ENCODE results near the gene TIAM2. TPM values are rescaled to one million over a fixed set of nuclear protein-coding genes. Genes with fewer than 3 reads are reported as not detected.

TIAM2 gene
- total and polyA plus RNA-seq, 10 of the 15 experiments (the other 5 are each of a cell fraction or from before 2014, with no cell fraction given), result 1.1 to 10.5 (median 2.3) TPM

GRCh38 chr6:155100087-155100486, 105.0 kb downstream of the TIAM2 start:
- H3K36me3 ChIP-seq (ENCODE audit: control insufficient read depth in 2 of 2, insufficient read depth in 2 of 2, low read length in 1 of 2), result no peaks in the 10 kb centered on the region
- no peak overlapping the region for H3K4me3 ChIP-seq
- no peaks in the 10 kb centered on the region for H3K79me2 ChIP-seq (ENCODE audit: control insufficient read depth, insufficient read depth, low read length)
- H4K20me1 ChIP-seq (ENCODE audit: control insufficient read depth, insufficient read depth), result no peaks in the 10 kb centered on the region
- SMC1A ChIA-PET (ENCODE audit: uncharacterized antibody, unreplicated experiment), result no interaction called here
- no peaks in the 10 kb centered on the region for H3K4me1 ChIP-seq (ENCODE audit: control insufficient read depth, insufficient read depth, low read length)
- in situ Hi-C loops (cut with MboI), result no loop called here
- CTCF ChIA-PET, result no interaction called here
- FAIRE-seq (no peak), ATAC-seq (no peak), DNase-seq (ENCODE audit: low read depth, low spot score) (no peak)
- TF ChIP-seq ZZZ3 (IDR thresholded peaks at IDR 0.05; ENCODE audit: control insufficient read depth, insufficient read length, low read depth) (no peak), POLR2A (IDR thresholded peaks at IDR 0.05; ENCODE audit: low read depth, low read length) (no peak), HDAC2 (IDR thresholded peaks at IDR 0.05) (no peak), SIN3A (IDR thresholded peaks at IDR 0.05; ENCODE audit: low read depth, low read length) (no peak), EGR1 (IDR thresholded peaks at IDR 0.05; ENCODE audit: borderline replicate concordance in 1 of 2, low read depth in 2 of 2, low read length in 2 of 2) (no peak), CHD4 (IDR thresholded peaks at IDR 0.05) (no peak), RELA (IDR thresholded peaks at IDR 0.05; ENCODE audit: borderline replicate concordance, partially characterized antibody) (no peak), RFX5 (IDR thresholded peaks at IDR 0.05; ENCODE audit: low read depth, low read length) (no peak), MAX (IDR thresholded peaks at IDR 0.05; ENCODE audit: low read depth, low read length) (no peak), ZBTB11 (CRISPR knock-in tag; IDR thresholded peaks at IDR 0.05) (no peak)
- H3K9me3 ChIP-seq (replicated peaks; ENCODE audit: control insufficient read depth, insufficient read depth, low read length), result no peaks in the 10 kb centered on the region
- no peaks in the 10 kb centered on the region for H3K27me3 ChIP-seq (replicated peaks in 1 of 2; ENCODE audit: control insufficient read depth in 2 of 2, insufficient read depth in 2 of 2, low read length in 1 of 2)
- RAD21 ChIA-PET (ENCODE audit: unreplicated experiment), result no interaction called here
- no peak overlapping the region for H2AFZ ChIP-seq (ENCODE audit: control insufficient read depth, low read depth, low read length)
- WGBS (ENCODE audit: insufficient coverage, insufficient replicate concordance, low lambda C conversion rate, missing lambda C conversion rate), result 79% methylated on average over 8 of the region's 8 CpGs
- intact Hi-C loops (cut with micrococcal nuclease; ENCODE audit: unreplicated experiment), result loop anchor here (5.0 kb wide), 1 partner anchor 72 kb away; no protein-coding TSS in a partner anchor
- no peak overlapping the region for H3K4me2 ChIP-seq (ENCODE audit: control insufficient read depth, insufficient read depth)
- no TSS peak for BruUV-seq (replicated peaks)
- POLR2A ChIA-PET, result no interaction called here
- no peak overlapping the region for H3K27ac ChIP-seq (ENCODE audit: control insufficient read depth, insufficient read depth)
- H3K9ac ChIP-seq (ENCODE audit: control insufficient read depth, insufficient read depth, low read length), result no peak overlapping the region

Measured in GM12878 (cell line).